K562 (cell line): ENCODE data around the gene SYK. TPM values are rescaled to one million over a fixed set of nuclear protein-coding genes. Genes with fewer than 3 reads are reported as not detected.
"Not testable (repeated sequence)": the region's sequence is repeated elsewhere in the genome, so short reads cannot be mapped to it uniquely, and the experiment has no call there.

Experiments used
- ATAC-seq: fragments of 200-7000 bp; cut with Tn5 transposase; 3 replicates; pipeline ENCODE4 v1.9.1; 2020; ENCODE audit warnings: moderate library complexity
- BruUV-seq: library from RNA; stranded (reverse); fragments of 400-500 nt; replicated peaks from 2 replicates; lab custom pipeline; 2021; lab: Mats Ljungman, UMichigan
- CTCF ChIA-PET: fragments of 300-600 bp; formaldehyde crosslinking; extraction: SDS; loops from one replicate; lab custom pipeline; 2021; ENCODE audit warnings: low intra/inter-chr PET ratio; lab: Yijun Ruan, JAX
- POLR2A ChIA-PET: fragments of 300-600, 350-650 bp; sonication (Branson Sonifier 250); formaldehyde crosslinking; extraction: SDS; loops from one replicate; lab custom pipeline; 2021; ENCODE audit warnings: antibody characterized with exemption, inconsistent platforms; lab: Yijun Ruan, JAX
- DNase-seq, 4 experiments: peaks; one replicate each; pipeline versions ENCODE4 v3.0.0 to v3.0.0-alpha.2; 2011 to 2018; ENCODE audit warnings: low spot score in 3 of 4, mixed read lengths in 3 of 4; ENCODE audit errors: extremely low read depth in 1 of 4
- FAIRE-seq: peaks from 2 replicates; lab custom pipeline; 2011; peaks lifted over from hg19 to GRCh38; lab: Jason Lieb, UNC
- H2AFZ ChIP-seq: 2 replicates; pipeline ENCODE4 v1.6.0; 2011; ENCODE audit warnings: low read depth, low read length, control low read depth, inconsistent platforms
- H3K27ac ChIP-seq: fragments of 200-600 bp; 3 replicates; pipeline ENCODE4 v1.8.0; 2011; ENCODE audit warnings: low read depth, mild to moderate bottlenecking, control low read depth, inconsistent platforms, low read length, moderate library complexity, mixed read lengths; ENCODE audit errors: extremely low read depth
- H3K27me3 ChIP-seq, 2 experiments: fragments of 300-600 bp in 1 of 2; 2 replicates in 1 of 2; 3 replicates in 1 of 2; pipeline versions ENCODE4 v1.6.0 to v1.8.0; 2011; ENCODE audit warnings: inconsistent platforms in 2 of 2, low read length in 2 of 2, mild to moderate bottlenecking in 1 of 2, mixed read lengths in 1 of 2, moderate library complexity in 1 of 2; ENCODE audit not compliant: control insufficient read depth in 2 of 2, insufficient read depth in 2 of 2
- H3K36me3 ChIP-seq: fragments of 300-600 bp; 3 replicates; pipeline ENCODE4 v1.8.0; 2011; ENCODE audit warnings: mild to moderate bottlenecking, low read length, inconsistent platforms; ENCODE audit not compliant: control insufficient read depth, insufficient read depth
- H3K4me1 ChIP-seq, 2 experiments: fragments of 200-600 bp in 1 of 2; replicated peaks in 1 of 2; 2 replicates in 1 of 2; 3 replicates in 1 of 2; pipeline versions ENCODE4 v1.5.1 to v1.8.0; 2011; ENCODE audit warnings: inconsistent platforms in 2 of 2, low read length in 2 of 2, mild to moderate bottlenecking in 1 of 2, mixed read lengths in 1 of 2, moderate library complexity in 1 of 2; ENCODE audit not compliant: control insufficient read depth in 2 of 2, insufficient read depth in 2 of 2
- H3K4me2 ChIP-seq: 2 replicates; pipeline ENCODE4 v1.6.1; 2011; ENCODE audit warnings: low read length, control low read depth, inconsistent platforms, mixed read lengths; ENCODE audit not compliant: insufficient read depth
- H3K4me3 ChIP-seq: fragments of 200-600 bp; sonication (generic), shearing (Covaris generic); 2 replicates; pipeline ENCODE4 v1.5.1; 2016; ENCODE audit warnings: control low read depth, inconsistent platforms
- H3K79me2 ChIP-seq: fragments of 200-600 bp; 3 replicates; pipeline ENCODE4 v1.8.0; 2011; ENCODE audit warnings: low read length, inconsistent platforms; ENCODE audit not compliant: control insufficient read depth, insufficient read depth
- H3K9ac ChIP-seq, 2 experiments: 2 replicates each; pipeline versions ENCODE4 v1.6.0 to v1.6.1; 2011; ENCODE audit warnings: low read depth in 2 of 2, low read length in 2 of 2, control low read depth in 1 of 2, inconsistent platforms in 1 of 2, mild to moderate bottlenecking in 1 of 2, mixed read lengths in 1 of 2; ENCODE audit not compliant: insufficient read depth in 1 of 2
- H3K9me1 ChIP-seq: one replicate; pipeline ENCODE4 v1.6.0; 2011; ENCODE audit warnings: inconsistent platforms, mild to moderate bottlenecking, low read length, moderate library complexity; ENCODE audit not compliant: control insufficient read depth, insufficient read depth
- H3K9me3 ChIP-seq: replicated peaks from 2 replicates; pipeline ENCODE4 v1.5.1; 2011; ENCODE audit warnings: low read depth, low read length, inconsistent platforms; ENCODE audit not compliant: control insufficient read depth, insufficient read depth
- H4K20me1 ChIP-seq: replicated peaks from 2 replicates; pipeline ENCODE4 v1.6.1; 2011; ENCODE audit warnings: low read length, inconsistent platforms, mixed read lengths; ENCODE audit not compliant: control insufficient read depth, insufficient read depth
- MEIS2 ChIP-seq: fragments of 450-650 bp; IDR thresholded peaks from 2 replicates; pipeline ENCODE4 v1.6.1; 2014; ENCODE audit warnings: mild to moderate bottlenecking; ENCODE audit not compliant: partially characterized antibody
- PTRF ChIP-seq: fragments of 450-650 bp; IDR thresholded peaks from 2 replicates; pipeline ENCODE4 v1.6.1; 2016; ENCODE audit warnings: mild to moderate bottlenecking, missing genetic modification characterization, missing compliant biosample characterization
- WGBS: fragments of 100-300 bp; shearing (Covaris generic); methylation state at CpG from one replicate; pipeline ENCODE4 v1.1.6; 2016; ENCODE audit warnings: low coverage, mixed read lengths; ENCODE audit not compliant: insufficient coverage; ENCODE audit errors: missing lambda C conversion rate; 5-methylcytosine and 5-hydroxymethylcytosine counted together
- in situ Hi-C: fragments of 300-500 bp; cut with MboI; formaldehyde crosslinking; loops from 4 replicates; pipeline ENCODE4 v1.15.0; 2018; ENCODE audit warnings: inconsistent platforms, mixed read lengths
- intact Hi-C: fragments of 100-400 bp; cut with micrococcal nuclease; formaldehyde crosslinking; loops from 2 replicates; pipeline ENCODE4 v1.14.2; 2022
- polyA plus RNA-seq, 8 experiments: library from polyadenylated mRNA; depleted of rRNA in 4 of 8; stranded (reverse) in 5 of 8; unstranded in 3 of 8; fragments of >200 nt; fragmentation: Nextera tagmentation in 2 of 8; fragmentation: Illumina TruSeq in 1 of 8; extraction: Ambion mirVana in 2 of 8; extraction: Trizol in 1 of 8; gene quantifications; 2 replicates each; pipeline versions ENCODE4 v1.2.1 to v1.2.3, GENCODE V29; 2011 to 2014; ENCODE audit warnings: inconsistent platforms in 1 of 8, missing spikeins in 1 of 8
- total RNA-seq, 7 experiments: library from RNA; depleted of rRNA in 6 of 7; stranded (reverse); fragments of >200 nt in 6 of 7; fragmentation: Illumina TruSeq in 2 of 7; extraction: Trizol in 2 of 7; gene quantifications; 2 replicates each; pipeline versions ENCODE4 v1.2.1 to v1.2.3, GENCODE V29; 2011 to 2021; ENCODE audit warnings: low replicate concordance in 1 of 7

The SYK gene
- total and polyA plus RNA-seq, 9 of the 15 experiments (the other 6 are each of a cell fraction or from before 2014, with no cell fraction given) = 3.9 to 32.7 (median 16.7) TPM

GRCh38 chr9:90818279-90818678 lies 16.7 kb downstream of the SYK start:
- Histone ChIP-seq H3K79me2 (peaks cover 24% of the 10 kb centered on the region), H3K36me3 (peaks cover 12% of the 10 kb centered on the region; the same call in 1 of the 3 replicates)
- TF ChIP-seq MEIS2 = peak; percentile 18
- TF ChIP-seq PTRF (tag) = no peak

GRCh38 chr9:90820406-90820805 lies 18.8 kb downstream of the SYK start:
- FAIRE-seq, CTCF ChIA-PET, H3K9me3 ChIP-seq, H3K27ac ChIP-seq, H2AFZ ChIP-seq, intact Hi-C loops, H4K20me1 ChIP-seq, POLR2A ChIA-PET, DNase-seq, in situ Hi-C loops, H3K4me3 ChIP-seq, H3K4me2 ChIP-seq, H3K9ac ChIP-seq, H3K9me1 ChIP-seq, ATAC-seq, BruUV-seq, H3K27me3 ChIP-seq: not testable (repeated sequence)
- peaks cover 12% of the 10 kb centered on the region; the same call in 1 of the 3 replicates for H3K36me3 ChIP-seq
- 60% methylated on average over 2 of the region's 4 CpGs for WGBS
- peaks cover 20% of the 10 kb centered on the region for H3K79me2 ChIP-seq
- H3K4me1 ChIP-seq = peaks cover 3 to 11% of the 10 kb centered on the region in 2 experiments; a peak in 3 of 5 replicates

More at GRCh38 chr9:90818279-90818678, 16.7 kb downstream of the SYK start:
- CTCF ChIA-PET = no interaction called here
- DNase-seq (no peak), FAIRE-seq (no peak), ATAC-seq (no peak)
- POLR2A ChIA-PET = no interaction called here
- Histone ChIP-seq H3K4me3 (no peak overlapping the region), H3K4me1 (peaks cover 6 to 22% of the 10 kb centered on the region in 2 experiments; a peak in 4 of 5 replicates), H3K9me3 (no peaks in the 10 kb centered on the region; the same call in 1 of the 2 replicates), H2AFZ (no peak overlapping the region), H4K20me1 (no peaks in the 10 kb centered on the region), H3K27ac (no peak overlapping the region), H3K9me1 (no peaks in the 10 kb centered on the region), H3K9ac (no peak overlapping the region), H3K27me3 (no peaks in the 10 kb centered on the region), H3K4me2 (no peak overlapping the region)
- BruUV-seq = no TSS peak
- intact Hi-C loops = no loop called here
- in situ Hi-C loops = no loop called here
- WGBS = 25% methylated on average over 6 of the region's 6 CpGs

GRCh38 chr9:90821236-90821635 lies 19.6 kb downstream of the SYK start:
- Histone ChIP-seq H3K36me3 (peaks cover 12% of the 10 kb centered on the region; the same call in 2 of the 3 replicates), H3K79me2 (peaks cover 19% of the 10 kb centered on the region)
- in situ Hi-C loops, POLR2A ChIA-PET, FAIRE-seq, H2AFZ ChIP-seq, DNase-seq, H3K9me3 ChIP-seq, H3K4me2 ChIP-seq, H3K27me3 ChIP-seq, H4K20me1 ChIP-seq, H3K9ac ChIP-seq, H3K4me3 ChIP-seq, H3K4me1 ChIP-seq, intact Hi-C loops, BruUV-seq, CTCF ChIA-PET, H3K9me1 ChIP-seq, H3K27ac ChIP-seq, ATAC-seq: not testable (repeated sequence)
- 40% methylated on average over 1 of the region's 1 CpG for WGBS
